Uterus (tissue), 2 donors: Measurements from ENCODE around the gene PRKCD.

Experiments
- CTCF ChIP-seq, 4 experiments: fragments of 200-600 bp in 2 of 4; fragments of 450-650 bp in 2 of 4; sonication (generic) in 2 of 4; IDR thresholded peaks; one replicate each; pipeline ENCODE4 v1.5.1; 2016 to 2019; ENCODE audit warnings: antibody characterized with exemption in 4 of 4, mild to moderate bottlenecking in 2 of 4, moderate library complexity in 1 of 4
- POLR2A ChIP-seq, 2 donors: fragments of 450-650 bp; IDR thresholded peaks; one replicate each; pipeline ENCODE4 v1.6.1; 2016; ENCODE audit warnings: antibody characterized with exemption in 2 of 2, mild to moderate bottlenecking in 1 of 2, moderate library complexity in 1 of 2

GRCh38 chr3:53218131-53218530, 57.1 kb downstream of the PRKCD start:
- TF ChIP-seq CTCF (IDR thresholded peaks at IDR 0.05) (no peak), POLR2A (IDR thresholded peaks at IDR 0.05) (no peak)
